Non-pigmented ciliary epithelial cell (primary cell): ENCODE data around the gene ME3.
"Not testable (repeated sequence)": the region's sequence is repeated elsewhere in the genome, so short reads cannot be mapped to it uniquely, and the experiment has no call there.

Experiments
- DNase-seq: peaks from one replicate; pipeline ENCODE4 v3.0.0-alpha.2; 2010; ENCODE audit warnings: low read depth

Gene ME3

GRCh38 chr11:86587264-86588193 lies 84.9 kb downstream of the ME3 start:
- no peak for DNase-seq

DNA sequence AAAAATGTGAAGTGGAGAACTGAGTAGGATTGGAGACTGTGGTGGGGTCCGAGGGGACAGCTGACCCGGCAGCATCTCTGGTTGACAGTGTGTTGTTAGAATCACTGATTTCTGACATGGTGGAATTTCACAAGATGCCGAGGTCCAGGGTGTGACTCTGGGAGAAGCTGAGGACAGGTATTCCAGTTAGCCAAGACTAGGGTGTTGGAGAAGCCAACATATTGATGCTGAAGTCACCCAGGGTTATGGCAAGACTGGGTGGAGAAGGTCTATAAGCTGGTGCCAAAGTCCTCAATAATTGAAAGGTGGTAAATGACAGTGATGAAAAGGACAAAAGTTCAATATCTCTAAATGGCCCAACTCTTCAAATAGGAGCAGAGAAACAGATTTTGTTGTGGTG lies 86.1 kb downstream of the ME3 start:
- no peak for DNase-seq

DNA sequence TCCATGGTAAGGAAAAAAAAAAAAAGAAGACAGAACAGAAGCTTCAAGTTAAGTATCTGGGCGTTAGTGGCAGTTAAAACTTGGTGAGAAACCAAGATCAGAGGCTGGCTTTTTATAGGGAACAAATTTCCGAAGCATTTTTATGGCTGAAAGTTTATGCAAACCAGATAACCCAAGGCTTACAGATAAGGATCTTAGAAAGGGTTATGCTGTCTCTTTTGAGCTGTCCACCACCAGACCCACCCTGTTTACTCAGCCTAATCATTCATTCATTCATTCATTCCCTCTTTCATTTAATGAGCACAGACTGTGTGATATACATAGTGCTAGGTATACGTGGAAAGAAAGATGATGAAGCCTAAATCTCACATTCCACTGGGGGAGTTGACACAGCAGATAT lies 89.5 kb downstream of the ME3 start:
- no peak for DNase-seq

DNA sequence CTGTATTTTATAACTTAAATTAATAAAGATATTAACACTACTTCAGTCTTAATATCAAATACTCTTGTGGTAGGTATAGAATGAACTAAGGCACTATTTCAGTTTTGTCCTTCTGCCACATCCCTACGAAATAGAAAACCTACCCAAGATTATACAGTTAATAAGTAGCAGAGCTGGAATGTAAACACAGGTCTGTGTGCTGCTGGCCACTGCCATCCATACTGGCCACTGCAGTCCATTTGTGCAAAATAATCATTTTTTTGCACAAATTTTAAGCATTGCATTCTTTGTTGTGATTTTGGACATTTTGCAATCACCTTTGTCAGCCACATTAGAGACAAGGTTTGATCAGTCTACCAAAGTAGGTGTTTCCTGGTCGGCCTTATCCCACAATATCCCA lies 91.9 kb downstream of the ME3 start:
- no peak for DNase-seq

DNA sequence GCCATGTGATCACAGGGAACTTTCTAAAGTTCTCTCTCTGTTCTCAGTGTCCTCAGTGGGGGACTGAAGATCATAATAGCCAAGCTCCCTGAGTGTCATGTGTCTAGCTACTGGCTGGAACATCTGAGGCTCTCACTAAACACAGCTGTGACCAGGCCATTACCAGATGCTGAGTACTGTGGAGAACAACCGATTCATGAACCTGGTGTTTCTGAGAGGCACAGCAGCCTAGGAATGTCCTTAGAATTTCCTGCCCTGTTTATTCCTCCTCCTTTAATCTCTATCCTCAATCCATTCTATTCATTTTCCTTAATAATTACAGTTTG lies 93.0 kb downstream of the ME3 start:
- DNase-seq = no peak

DNA sequence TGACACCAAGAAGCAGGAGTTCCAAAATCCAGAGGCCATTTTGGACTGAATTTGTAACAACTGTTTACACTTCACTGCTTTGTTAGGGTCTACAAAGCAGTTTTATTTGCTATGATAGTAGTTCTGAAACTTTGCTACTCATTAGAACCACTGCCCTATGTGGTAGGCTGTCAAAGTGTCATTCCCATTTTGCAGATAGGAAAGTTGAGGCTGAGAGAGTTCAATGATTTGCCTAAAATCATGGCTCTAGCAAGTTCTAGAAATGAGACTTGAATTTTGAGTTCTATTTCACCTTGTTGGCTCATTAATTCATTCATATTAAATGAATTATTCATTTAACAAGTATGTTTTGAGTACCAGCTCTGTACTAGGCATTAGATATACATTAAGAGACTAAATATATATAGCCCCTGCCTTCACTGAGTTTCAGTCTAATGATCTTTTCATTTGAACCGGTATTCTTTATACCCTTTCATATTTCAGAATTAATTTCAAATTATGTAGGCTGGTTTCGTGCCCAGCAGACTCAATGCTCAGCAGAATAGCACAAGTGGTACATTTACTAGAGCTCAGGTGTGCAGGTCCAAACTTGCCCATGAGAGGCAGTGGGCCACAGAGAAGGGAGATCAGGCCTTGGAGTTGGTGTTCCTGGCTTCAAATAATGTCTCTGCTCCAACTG lies 93.5 kb downstream of the ME3 start:
- no peak for DNase-seq

DNA sequence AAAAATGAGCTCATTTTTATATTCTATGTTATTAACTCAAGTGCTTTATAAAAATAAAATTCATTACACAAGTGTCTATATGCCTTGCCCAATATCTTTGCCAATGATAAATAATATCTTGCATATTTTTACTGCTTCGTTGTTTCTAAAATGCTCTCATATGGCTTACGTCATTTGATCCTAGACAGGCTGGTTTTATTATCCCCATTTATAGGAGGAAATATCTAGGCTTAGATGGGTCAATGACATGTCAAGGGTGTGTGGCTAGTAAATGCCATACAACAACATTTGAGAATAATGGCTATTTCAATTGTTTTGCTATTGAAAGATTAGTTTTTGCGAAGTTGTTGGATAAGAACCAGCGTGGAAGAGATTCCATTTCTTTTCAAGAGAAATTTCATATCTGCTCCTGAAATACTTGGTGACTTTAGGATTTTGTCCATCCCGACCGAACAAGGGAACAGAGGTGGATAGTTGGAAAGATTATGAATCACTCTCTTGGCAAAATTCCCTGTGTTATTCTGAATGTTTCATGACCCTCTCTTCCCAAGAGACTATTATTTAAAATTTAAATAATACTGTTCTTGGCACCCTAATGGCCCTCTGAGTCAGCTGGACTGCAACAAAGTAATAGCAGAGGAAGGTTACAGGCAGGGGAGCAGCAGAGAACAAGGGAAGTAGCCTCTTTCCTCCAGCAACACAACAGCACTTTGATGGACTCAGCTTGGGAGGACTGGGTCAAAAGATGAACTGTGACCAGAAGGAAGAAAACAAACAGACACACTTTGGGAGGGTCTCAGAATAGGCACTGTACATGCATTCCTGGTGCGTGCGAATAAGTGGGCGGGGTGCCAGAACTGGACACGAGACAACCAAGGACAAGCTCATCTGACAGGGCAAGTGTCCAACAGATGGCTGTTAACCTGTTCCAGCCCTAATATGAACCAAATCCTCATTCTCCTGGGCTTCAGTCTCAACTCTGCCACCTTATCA lies 94.5 kb downstream of the ME3 start:
- DNase-seq = no peak

DNA sequence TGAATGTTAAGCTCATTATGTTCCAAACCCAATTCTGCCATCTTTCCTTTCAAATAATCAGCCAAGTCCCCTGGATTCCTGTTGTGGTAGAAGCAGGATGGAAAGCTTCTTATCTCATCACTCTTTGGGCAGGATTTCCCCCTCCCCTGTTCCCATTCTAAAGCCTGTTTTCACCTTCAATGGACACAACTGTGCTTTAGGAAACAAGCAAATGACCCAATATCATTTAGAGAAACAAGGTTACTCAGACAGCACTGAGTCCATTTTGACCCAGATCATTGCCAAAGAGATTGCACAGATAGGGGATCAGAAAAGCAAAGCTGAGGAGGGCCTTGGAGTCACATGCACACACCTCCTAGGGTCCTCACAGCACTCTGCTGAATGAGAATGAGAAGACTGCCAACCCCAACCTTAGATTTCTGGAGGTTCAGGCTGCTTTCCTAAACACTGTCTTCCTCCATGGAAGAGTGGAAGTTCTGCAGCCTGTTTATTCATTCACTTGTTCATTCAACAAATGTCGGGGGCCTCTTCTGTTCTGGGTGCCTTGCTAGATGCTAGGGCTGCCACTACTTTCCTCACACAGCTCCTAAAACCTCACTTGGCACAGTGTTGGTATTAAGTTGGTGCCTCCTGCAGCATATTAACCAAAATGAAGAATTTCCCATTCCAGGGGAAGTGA lies 95.3 kb downstream of the ME3 start:
- DNase-seq = no peak

GRCh38 chr11:86575927-86576326 lies 96.5 kb downstream of the ME3 start:
- DNase-seq = no peak

GRCh38 chr11:86575208-86575855 lies 97.1 kb downstream of the ME3 start:
- no peak for DNase-seq

- DNase-seq = no peak
Measured at GRCh38 chr11:86574493-86575207, 97.8 kb downstream of the ME3 start.

DNA sequence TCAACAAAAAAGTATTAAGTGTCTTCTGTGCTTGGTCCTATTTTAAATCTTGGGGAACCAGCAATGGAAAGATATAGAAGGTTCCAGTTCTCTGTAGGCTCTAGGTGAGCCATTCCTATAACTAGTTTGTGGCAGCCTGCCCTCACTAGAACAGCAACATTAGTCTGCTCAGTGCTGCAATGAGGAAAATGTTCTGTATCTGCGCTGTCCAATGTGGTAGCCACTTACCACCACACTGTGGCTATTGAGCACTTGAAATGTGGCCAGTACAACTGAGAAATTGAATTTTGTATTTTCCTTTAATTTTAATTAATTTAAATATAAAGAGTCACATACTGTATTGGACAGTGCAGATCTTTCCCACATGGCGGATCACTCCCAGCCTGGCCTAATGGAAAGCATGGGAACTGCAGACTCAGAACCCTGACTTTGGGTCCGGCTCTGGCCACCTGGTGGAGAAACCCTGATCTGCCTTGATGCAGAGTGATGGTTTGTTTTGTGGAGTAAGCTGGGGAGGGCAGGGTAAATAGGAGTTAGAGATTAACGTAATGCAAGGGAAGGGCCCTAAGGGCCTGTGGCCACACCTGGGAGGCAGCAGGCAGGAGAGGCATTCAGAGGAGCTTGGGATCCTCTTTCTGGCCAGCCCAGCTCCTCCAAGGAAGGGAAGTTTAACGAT lies 101.0 kb downstream of the ME3 start:
- no peak for DNase-seq

DNA sequence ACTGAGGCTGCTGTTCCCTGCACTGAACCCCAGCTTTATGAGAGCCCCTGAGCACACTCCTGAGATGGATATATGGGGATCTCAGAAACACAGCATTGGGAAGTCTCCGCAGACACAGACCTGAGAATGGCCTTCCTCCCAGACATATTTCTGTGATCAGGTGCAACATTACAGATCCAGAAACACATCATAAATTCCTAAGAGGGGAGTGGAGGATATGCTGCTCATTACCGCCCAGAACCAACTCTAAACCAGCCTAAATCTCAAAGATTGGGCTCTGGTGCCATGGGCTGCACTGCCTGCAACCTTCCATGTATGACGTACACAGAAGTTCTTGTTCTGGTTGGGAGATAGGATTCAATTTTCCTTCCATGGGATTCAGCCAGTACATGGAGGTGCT lies 102.0 kb downstream of the ME3 start:
- no peak for DNase-seq

GRCh38 chr11:86570020-86570419 lies 102.4 kb downstream of the ME3 start:
- DNase-seq = no peak

- DNase-seq = no peak
Measured at GRCh38 chr11:86569109-86569508, 103.3 kb downstream of the ME3 start.

DNA sequence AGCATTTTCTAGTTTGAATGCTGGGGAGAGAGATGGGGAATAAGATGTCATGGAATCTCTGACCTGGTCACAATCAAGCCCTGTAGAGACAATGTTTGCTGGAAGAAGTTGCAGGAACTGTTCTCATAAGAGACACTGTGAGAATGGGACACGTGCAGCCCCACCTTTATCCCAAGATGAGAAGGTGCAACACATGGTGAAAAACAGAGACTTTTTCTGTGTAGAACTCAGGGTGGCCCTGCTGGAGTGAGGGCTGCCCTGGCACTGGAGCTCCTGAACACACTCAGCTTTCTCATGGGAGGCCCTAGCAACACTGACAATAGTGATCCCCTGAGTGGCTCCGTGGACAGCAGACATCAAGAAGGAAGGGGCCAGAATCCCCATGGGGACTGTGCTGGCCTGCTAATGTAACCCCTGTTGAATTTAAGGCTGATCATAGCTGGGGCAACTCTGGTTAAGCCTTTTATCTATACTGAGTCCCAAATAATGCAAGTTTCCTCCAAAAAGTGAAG lies 106.6 kb downstream of the ME3 start:
- DNase-seq = no peak

GRCh38 chr11:86565388-86565787 lies 107.0 kb downstream of the ME3 start:
- no peak for DNase-seq

DNA sequence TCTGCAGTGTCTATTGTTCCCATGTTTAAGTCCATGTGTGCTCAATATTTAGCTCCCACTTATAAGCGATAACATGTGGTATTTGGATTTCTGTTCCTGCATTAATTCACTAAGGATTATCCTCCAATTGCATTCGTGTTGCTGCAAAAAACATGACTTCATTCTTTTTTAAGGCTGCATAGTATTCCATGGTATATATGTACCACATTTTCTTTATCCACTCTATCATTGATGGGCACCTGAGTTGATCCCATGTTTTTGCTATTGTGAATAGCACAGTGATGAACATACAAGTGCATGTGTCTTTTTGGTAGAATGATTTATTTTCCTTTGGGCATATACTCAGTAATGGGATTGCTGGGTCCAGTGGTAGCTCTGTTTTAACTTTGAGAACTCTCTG lies 109.6 kb downstream of the ME3 start:
- not testable (repeated sequence) for DNase-seq

DNA sequence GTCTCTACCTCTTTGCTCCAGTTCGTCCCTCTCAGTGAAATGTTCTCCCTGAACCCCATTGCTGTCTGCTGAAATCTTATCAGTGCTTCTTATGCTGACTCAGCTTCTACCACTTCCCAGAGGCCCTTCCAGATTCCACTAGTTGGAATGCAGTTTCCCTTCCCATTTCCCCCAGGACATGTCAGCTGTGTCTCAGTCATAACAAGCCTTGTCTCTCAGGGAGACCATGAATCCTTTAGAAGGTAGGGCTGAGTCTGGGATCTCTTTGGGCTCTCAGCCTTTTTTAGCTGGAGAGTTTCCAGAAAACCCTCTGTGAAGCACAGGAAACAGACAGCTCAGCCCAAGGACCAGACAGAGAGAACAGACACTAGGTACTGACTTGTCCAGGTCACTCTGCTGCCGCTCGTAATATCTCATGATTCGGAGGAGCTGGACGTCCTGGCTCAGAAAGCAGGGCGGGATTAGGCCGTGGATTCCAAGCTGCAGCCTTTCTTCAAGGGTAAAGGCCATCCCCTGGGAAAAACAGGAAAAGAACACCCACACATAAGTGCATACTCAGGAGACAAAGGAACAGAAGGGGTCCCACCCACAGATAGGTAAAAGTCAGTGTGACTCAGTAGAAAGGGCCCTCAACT lies 113.0 kb downstream of the ME3 start:
- DNase-seq = no peak
